Measurements from ENCODE around the gene PYDC2. TPM values are rescaled to one million over a fixed set of nuclear protein-coding genes. Genes with fewer than 3 reads are reported as not detected.

PYDC2 gene
- total and polyA plus RNA-seq, 2 of the 8 experiments (the other 6 are each of a cell fraction or from before 2014, with no cell fraction given) = not detected

DNA sequence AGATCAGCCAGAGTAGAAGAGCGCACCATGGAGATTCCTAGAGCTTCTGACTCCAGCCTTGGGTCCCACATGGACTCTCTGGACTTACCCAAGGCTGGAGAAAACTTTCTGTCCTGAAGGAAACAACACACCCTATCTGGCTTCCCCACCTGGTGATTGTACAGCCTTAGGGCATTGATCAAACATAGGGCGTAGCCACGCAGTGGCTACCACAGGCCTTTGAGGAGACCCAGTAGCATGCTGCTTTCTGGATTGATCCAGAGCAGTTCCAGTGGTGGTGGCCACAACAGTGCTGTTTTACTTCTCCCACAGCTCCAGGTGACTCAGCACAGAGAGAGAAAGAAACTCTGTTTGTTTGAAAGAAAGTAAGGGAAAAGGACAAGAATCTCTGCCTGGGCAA, 23.5 kb downstream of the PYDC2 start (continued):
- TF ChIP-seq, protein P1, sequence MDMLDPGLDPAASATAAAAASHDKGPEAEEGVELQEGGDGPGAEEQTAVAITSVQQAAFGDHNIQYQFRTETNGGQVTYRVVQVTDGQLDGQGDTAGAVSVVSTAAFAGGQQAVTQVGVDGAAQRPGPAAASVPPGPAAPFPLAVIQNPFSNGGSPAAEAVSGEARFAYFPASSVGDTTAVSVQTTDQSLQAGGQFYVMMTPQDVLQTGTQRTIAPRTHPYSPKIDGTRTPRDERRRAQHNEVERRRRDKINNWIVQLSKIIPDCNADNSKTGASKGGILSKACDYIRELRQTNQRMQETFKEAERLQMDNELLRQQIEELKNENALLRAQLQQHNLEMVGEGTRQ (IDR thresholded peaks at IDR 0.05; ENCODE audit: low read length) = no peak
- no peak for TF ChIP-seq POU5F1 (IDR thresholded peaks at IDR 0.05; ENCODE audit: low read depth, low read length)
- TF ChIP-seq, protein P2, sequence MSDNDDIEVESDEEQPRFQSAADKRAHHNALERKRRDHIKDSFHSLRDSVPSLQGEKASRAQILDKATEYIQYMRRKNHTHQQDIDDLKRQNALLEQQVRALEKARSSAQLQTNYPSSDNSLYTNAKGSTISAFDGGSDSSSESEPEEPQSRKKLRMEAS (IDR thresholded peaks at IDR 0.05) = no peak
- TF ChIP-seq GTF2F1 (IDR thresholded peaks at IDR 0.05; ENCODE audit: borderline replicate concordance, low read depth, low read length) = no peak
- no peak for TF ChIP-seq JUN (IDR thresholded peaks at IDR 0.05; ENCODE audit: low read depth, low read length)

All from H1 (cell line).